ENCODE measurements around the gene LNX2. TPM values are rescaled to one million over a fixed set of nuclear protein-coding genes. Genes with fewer than 3 reads are reported as not detected.

LNX2 gene
- total RNA-seq, 2 experiments from 2014 or later: 4.5 to 4.6 TPM

- DNase-seq (no peak), ATAC-seq (no peak)
- ChIA-PET CTCF (interaction anchor here (0.7 to 2.8 kb wide), 3 partner anchors 11 to 132 kb away, joined by 3 to 8 read pairs (median 3); no protein-coding TSS in a partner anchor), POLR2A (no interaction called here)
- no peak for TF ChIP-seq CTCF (IDR thresholded peaks at IDR 0.05)
- intact Hi-C loops (cut with micrococcal nuclease): no loop called here
- Mint-ChIP-seq H3K4me1 (ENCODE audit: low read depth) (peaks cover 37% of the 10 kb centered on the region), H3K4me3 (no peak overlapping the region), H3K27ac (no peak overlapping the region), H3K36me3 (ENCODE audit: low read depth) (peaks cover 12% of the 10 kb centered on the region), H3K27me3 (no peaks in the 10 kb centered on the region), H3K9me3 (no peaks in the 10 kb centered on the region)
These were observed 18.2 kb upstream of the LNX2 start for GRCh38 chr13:27638521-27638920.

GRCh38 chr13:27638001-27638400 is 17.7 kb upstream of the LNX2 start:
- Mint-ChIP-seq H3K27ac (no peak overlapping the region), H3K4me1 (ENCODE audit: low read depth) (peaks cover 33% of the 10 kb centered on the region), H3K9me3 (no peaks in the 10 kb centered on the region), H3K4me3 (no peak overlapping the region), H3K27me3 (no peaks in the 10 kb centered on the region), H3K36me3 (ENCODE audit: low read depth) (peaks cover 13% of the 10 kb centered on the region)
- ATAC-seq: no peak
- intact Hi-C loops (cut with micrococcal nuclease): no loop called here
- POLR2A ChIA-PET: no interaction called here
- CTCF ChIA-PET: interaction anchor here (0.7 to 2.8 kb wide), 3 partner anchors 11 to 132 kb away, joined by 3 to 8 read pairs (median 3); no protein-coding TSS in a partner anchor
- no peak for TF ChIP-seq CTCF (IDR thresholded peaks at IDR 0.05)
- DNase-seq: no peak

GRCh38 chr13:27637289-27637626 is 16.9 kb upstream of the LNX2 start:
- no peaks in the 10 kb centered on the region for H3K27me3 Mint-ChIP-seq
- POLR2A ChIA-PET: interaction anchor here (4.0 kb wide), 1 partner anchor 15 kb away, joined by 16 read pairs; the partner anchor contains the start of gene POLR1D
- DNase-seq: no peak
- TF ChIP-seq CTCF (IDR thresholded peaks at IDR 0.05): no peak
- H3K9me3 Mint-ChIP-seq: no peaks in the 10 kb centered on the region
- no peak for ATAC-seq
- peaks cover 17% of the 10 kb centered on the region for H3K36me3 Mint-ChIP-seq (ENCODE audit: low read depth)
- intact Hi-C loops (cut with micrococcal nuclease): no loop called here
- H3K27ac Mint-ChIP-seq: no peak overlapping the region
- no peak overlapping the region for H3K4me3 Mint-ChIP-seq
- CTCF ChIA-PET: interaction anchor here (2.8 kb wide), 1 partner anchor 12 kb away, joined by 8 read pairs; no protein-coding TSS in a partner anchor
- H3K4me1 Mint-ChIP-seq (ENCODE audit: low read depth): peaks cover 35% of the 10 kb centered on the region

GRCh38 chr13:27636589-27637288 is 16.4 kb upstream of the LNX2 start:
- DNase-seq (no peak), ATAC-seq (peak; percentile 20)
- Mint-ChIP-seq H3K27ac (peak overlapping the region; percentile 32), H3K36me3 (ENCODE audit: low read depth) (peaks cover 23% of the 10 kb centered on the region), H3K9me3 (no peaks in the 10 kb centered on the region), H3K4me3 (no peak overlapping the region), H3K27me3 (no peaks in the 10 kb centered on the region), H3K4me1 (ENCODE audit: low read depth) (peaks cover 37% of the 10 kb centered on the region)
- POLR2A ChIA-PET: interaction anchor here (4.0 kb wide), 1 partner anchor 15 kb away, joined by 16 read pairs; the partner anchor contains the start of gene POLR1D
- TF ChIP-seq CTCF (IDR thresholded peaks at IDR 0.05): no peak
- intact Hi-C loops (cut with micrococcal nuclease): no loop called here
- CTCF ChIA-PET: interaction anchor here (2.8 kb wide), 1 partner anchor 12 kb away, joined by 8 read pairs; no protein-coding TSS in a partner anchor

GRCh38 chr13:27635266-27635665 is 14.9 kb upstream of the LNX2 start:
- ATAC-seq (no peak), DNase-seq (no peak)
- Mint-ChIP-seq H3K36me3 (ENCODE audit: low read depth) (peaks cover 32% of the 10 kb centered on the region), H3K27ac (no peak overlapping the region), H3K27me3 (no peaks in the 10 kb centered on the region), H3K4me3 (no peak overlapping the region), H3K9me3 (no peaks in the 10 kb centered on the region), H3K4me1 (ENCODE audit: low read depth) (peaks cover 51% of the 10 kb centered on the region)
- intact Hi-C loops (cut with micrococcal nuclease): no loop called here
- POLR2A ChIA-PET: interaction anchor here (4.0 kb wide), 1 partner anchor 13 kb away, joined by 16 read pairs; the partner anchor contains the start of gene POLR1D
- CTCF ChIA-PET: no interaction called here
- no peak for TF ChIP-seq CTCF (IDR thresholded peaks at IDR 0.05)
